Keratinocyte (primary cell): ENCODE measurements around the gene ATAD2B. TPM values are rescaled to one million over a fixed set of nuclear protein-coding genes. Genes with fewer than 3 reads are reported as not detected.

ENCODE experiments used
- DNase-seq: peaks from one replicate; pipeline ENCODE4 v3.0.0-alpha.2; 2011; ENCODE audit warnings: low read depth, missing footprints, low spot score
- FAIRE-seq: peaks from 2 replicates; lab custom pipeline; 2011; peaks lifted over from hg19 to GRCh38; lab: Jason Lieb, UNC
- H2AFZ ChIP-seq: 2 replicates; pipeline ENCODE4 v1.6.0; 2012; ENCODE audit warnings: low read length, control low read depth, inconsistent platforms; ENCODE audit not compliant: control insufficient read depth
- H3K27ac ChIP-seq: 2 replicates; pipeline ENCODE4 v1.5.1; 2011; ENCODE audit warnings: low read length; ENCODE audit not compliant: control insufficient read depth, insufficient read depth
- H3K27me3 ChIP-seq: 3 replicates; pipeline ENCODE4 v1.6.0; 2011; ENCODE audit warnings: low read length; ENCODE audit not compliant: control insufficient read depth, insufficient read depth; ENCODE audit errors: extremely low read depth
- H3K36me3 ChIP-seq, 2 experiments: 2 replicates in 1 of 2; 3 replicates in 1 of 2; pipeline ENCODE4 v1.5.1; 2011; ENCODE audit warnings: low read length in 2 of 2, mild to moderate bottlenecking in 1 of 2; ENCODE audit not compliant: control insufficient read depth in 2 of 2, insufficient read depth in 2 of 2; ENCODE audit errors: extremely low read depth in 1 of 2
- H3K4me1 ChIP-seq: 3 replicates; pipeline ENCODE4 v1.5.1; 2011; ENCODE audit warnings: low read length; ENCODE audit not compliant: control insufficient read depth, insufficient read depth; ENCODE audit errors: extremely low read depth
- H3K4me2 ChIP-seq: 3 replicates; pipeline ENCODE4 v1.6.0; 2011; ENCODE audit warnings: low read depth, low read length; ENCODE audit not compliant: control insufficient read depth, insufficient read depth; ENCODE audit errors: extremely low read depth
- H3K4me3 ChIP-seq, 3 experiments: fragments of 200-600 bp in 1 of 3; sonication (generic) in 1 of 3; 2 replicates in 2 of 3; 3 replicates in 1 of 3; pipeline ENCODE4 v1.5.1; 2011 to 2016; ENCODE audit warnings: low read length in 3 of 3, mild to moderate bottlenecking in 3 of 3, control low read depth in 2 of 3, inconsistent platforms in 1 of 3, low read depth in 1 of 3, mixed read lengths in 1 of 3, mixed run types in 1 of 3, moderate library complexity in 1 of 3; ENCODE audit not compliant: control insufficient read depth in 2 of 3, insufficient read depth in 2 of 3; ENCODE audit errors: extremely low read depth in 1 of 3
- H3K79me2 ChIP-seq: 2 replicates; pipeline ENCODE4 v1.6.0; 2012; ENCODE audit warnings: low read length; ENCODE audit not compliant: control insufficient read depth, insufficient read depth
- H3K9ac ChIP-seq: 3 replicates; pipeline ENCODE4 v1.6.0; 2011; ENCODE audit warnings: low read length; ENCODE audit not compliant: control insufficient read depth, insufficient read depth; ENCODE audit errors: extremely low read depth
- H3K9me1 ChIP-seq: 3 replicates; pipeline ENCODE4 v1.6.0; 2011; ENCODE audit warnings: low read length; ENCODE audit not compliant: control insufficient read depth, insufficient read depth; ENCODE audit errors: extremely low read depth
- H3K9me3 ChIP-seq: 2 replicates; pipeline ENCODE4 v1.5.1; 2012; ENCODE audit warnings: low read depth, low read length; ENCODE audit not compliant: control insufficient read depth
- H4K20me1 ChIP-seq: 3 replicates; pipeline ENCODE4 v1.6.0; 2011; ENCODE audit warnings: low read length; ENCODE audit not compliant: control insufficient read depth, insufficient read depth; ENCODE audit errors: extremely low read depth
- EZH2 ChIP-seq: IDR thresholded peaks from one replicate; pipeline ENCODE4 v1.6.1; 2012; ENCODE audit warnings: inconsistent platforms, mild to moderate bottlenecking, low read length, moderate library complexity
- dilution Hi-C: fragments of 300-500 bp; cut with MboI; formaldehyde crosslinking; loops from one replicate; pipeline ENCODE4 v1.7.0; 2020; ENCODE audit warnings: low sequenced_read_pairs; ENCODE audit not compliant: extremely low pct_ligation_motif_present
- polyA plus RNA-seq, 5 experiments: library from polyadenylated mRNA; depleted of rRNA in 3 of 5; stranded (reverse) in 3 of 5; stranded (forward) in 1 of 5; unstranded in 1 of 5; fragments of >200 nt; gene quantifications; 1 replicate in 1 of 5; 2 replicates in 3 of 5; 3 replicates in 1 of 5; pipeline versions ENCODE4 v1.2.1 to v1.2.3, GENCODE V29; 2011 to 2012; ENCODE audit warnings: missing spikeins in 2 of 5, low read depth in 1 of 5, low replicate concordance in 1 of 5
- TF ChIP-seq, protein P1 (sequence below), 3 experiments: IDR thresholded peaks in 1 of 3; conservative IDR thresholded peaks in 1 of 3; optimal IDR thresholded peaks in 1 of 3; 2 replicates in 2 of 3; 3 replicates in 1 of 3; pipeline versions ENCODE3 to v1.5.1; 2011; ENCODE audit warnings: low read length in 3 of 3, mild to moderate bottlenecking in 3 of 3, moderate library complexity in 2 of 3, control low read depth in 1 of 3, inconsistent platforms in 1 of 3; ENCODE audit not compliant: insufficient read depth in 2 of 3; ENCODE audit errors: extremely low read depth in 1 of 3

ATAD2B gene
- polyA plus RNA-seq, 1 donor (not counting 4 experiments of a cell fraction or from before 2014, with no cell fraction given), result 4.4 TPM

DNA sequence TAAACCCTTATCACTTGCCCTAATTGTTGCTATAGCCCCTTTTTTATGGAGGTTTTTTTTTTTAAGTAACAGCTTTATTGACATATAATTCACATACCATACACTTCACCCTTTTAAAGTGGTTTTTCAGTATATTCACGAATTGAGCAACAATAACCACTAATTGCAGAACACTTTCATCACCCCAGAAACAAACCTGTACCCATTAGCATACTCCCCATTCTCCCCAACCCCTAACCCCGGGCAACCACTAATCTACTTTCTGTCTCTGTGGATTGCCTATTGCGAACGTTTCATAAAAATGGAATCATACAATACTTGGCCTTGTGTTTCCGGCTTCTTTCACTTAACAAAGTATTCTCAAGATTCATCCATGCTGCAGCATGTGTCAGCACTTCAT lies 213.6 kb downstream of the ATAD2B start:
- no peak for FAIRE-seq
- dilution Hi-C loops, result no loop called here
- Histone ChIP-seq H3K4me1 (no peaks in the 10 kb centered on the region), H3K9me1 (no peaks in the 10 kb centered on the region), H3K9me3 (no peaks in the 10 kb centered on the region), H3K27ac (no peak overlapping the region), H3K4me2 (no peak overlapping the region), H2AFZ (no peak overlapping the region), H4K20me1 (no peaks in the 10 kb centered on the region), H3K4me3 (no peak overlapping the region), H3K27me3 (no peaks in the 10 kb centered on the region), H3K79me2 (no peaks in the 10 kb centered on the region), H3K36me3 (peaks cover 3% of the 10 kb centered on the region in 2 experiments), H3K9ac (no peak overlapping the region)
- TF ChIP-seq, protein P1, sequence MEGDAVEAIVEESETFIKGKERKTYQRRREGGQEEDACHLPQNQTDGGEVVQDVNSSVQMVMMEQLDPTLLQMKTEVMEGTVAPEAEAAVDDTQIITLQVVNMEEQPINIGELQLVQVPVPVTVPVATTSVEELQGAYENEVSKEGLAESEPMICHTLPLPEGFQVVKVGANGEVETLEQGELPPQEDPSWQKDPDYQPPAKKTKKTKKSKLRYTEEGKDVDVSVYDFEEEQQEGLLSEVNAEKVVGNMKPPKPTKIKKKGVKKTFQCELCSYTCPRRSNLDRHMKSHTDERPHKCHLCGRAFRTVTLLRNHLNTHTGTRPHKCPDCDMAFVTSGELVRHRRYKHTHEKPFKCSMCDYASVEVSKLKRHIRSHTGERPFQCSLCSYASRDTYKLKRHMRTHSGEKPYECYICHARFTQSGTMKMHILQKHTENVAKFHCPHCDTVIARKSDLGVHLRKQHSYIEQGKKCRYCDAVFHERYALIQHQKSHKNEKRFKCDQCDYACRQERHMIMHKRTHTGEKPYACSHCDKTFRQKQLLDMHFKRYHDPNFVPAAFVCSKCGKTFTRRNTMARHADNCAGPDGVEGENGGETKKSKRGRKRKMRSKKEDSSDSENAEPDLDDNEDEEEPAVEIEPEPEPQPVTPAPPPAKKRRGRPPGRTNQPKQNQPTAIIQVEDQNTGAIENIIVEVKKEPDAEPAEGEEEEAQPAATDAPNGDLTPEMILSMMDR (optimal IDR thresholded peaks at IDR 0.05 in 1 of 3, IDR thresholded peaks at IDR 0.05 in 1 of 3, conservative IDR thresholded peaks at IDR 0.05 in 1 of 3; ENCODE audit: extremely low read depth in 1 of 3, insufficient read depth in 2 of 3, low read length in 3 of 3), result no peak
- no peak for TF ChIP-seq EZH2
- DNase-seq, result no peak

- DNase-seq, result no peak
- H3K27ac ChIP-seq, result no peak overlapping the region
- FAIRE-seq, result no peak
- no peaks in the 10 kb centered on the region for H3K9me3 ChIP-seq
- no peak overlapping the region for H2AFZ ChIP-seq
- H3K36me3 ChIP-seq, result peaks cover 3 to 4% of the 10 kb centered on the region in 2 experiments
- H4K20me1 ChIP-seq, result no peaks in the 10 kb centered on the region
- no peaks in the 10 kb centered on the region for H3K4me1 ChIP-seq
- H3K9me1 ChIP-seq, result no peaks in the 10 kb centered on the region
- no peak overlapping the region for H3K9ac ChIP-seq
- H3K79me2 ChIP-seq, result no peaks in the 10 kb centered on the region
- dilution Hi-C loops, result no loop called here
- H3K4me2 ChIP-seq, result no peak overlapping the region
- no peaks in the 10 kb centered on the region for H3K27me3 ChIP-seq
- TF ChIP-seq, protein P1 (optimal IDR thresholded peaks at IDR 0.05 in 1 of 3, IDR thresholded peaks at IDR 0.05 in 1 of 3, conservative IDR thresholded peaks at IDR 0.05 in 1 of 3; ENCODE audit: extremely low read depth in 1 of 3, insufficient read depth in 2 of 3, low read length in 3 of 3), result no peak
- no peak for TF ChIP-seq EZH2
- no peak overlapping the region for H3K4me3 ChIP-seq
These were observed 214.2 kb downstream of the ATAD2B start for GRCh38 chr2:23712756-23713151.
